ENCODE data around the gene FBN1.

The FBN1 gene

DNA sequence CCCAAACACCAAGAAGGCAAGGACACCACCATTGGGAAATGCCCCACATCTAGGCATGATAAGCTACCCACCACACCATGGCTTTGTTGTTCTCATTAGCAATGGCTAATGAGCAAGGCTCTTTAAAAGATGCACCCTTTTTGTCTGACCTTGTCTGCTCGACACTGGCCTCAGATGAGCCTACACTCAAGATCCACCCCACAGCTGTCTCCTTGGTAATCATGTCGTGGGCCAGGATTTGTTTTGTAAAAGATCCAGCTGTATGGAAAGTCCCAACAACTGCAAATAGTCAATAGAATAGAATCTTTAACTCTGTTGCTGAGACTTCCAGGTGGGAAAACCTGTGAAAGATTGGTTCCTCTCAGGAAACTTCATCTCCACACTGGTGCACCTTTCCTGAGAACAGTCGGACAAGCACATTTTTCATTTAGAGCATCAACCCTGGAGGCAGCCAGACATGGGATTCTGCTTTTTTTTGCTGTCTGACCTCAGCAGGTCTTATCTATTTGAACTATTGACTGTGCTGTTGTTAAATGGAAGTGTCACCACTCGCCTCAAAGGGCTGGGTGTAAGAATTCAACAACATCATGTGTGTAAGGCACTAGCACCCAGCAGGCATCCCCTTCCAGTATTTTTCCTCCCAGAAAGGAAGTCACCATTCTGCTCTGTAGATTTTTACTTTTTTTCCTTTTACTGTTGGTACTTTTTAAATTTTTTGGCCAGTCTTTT lies 278.8 kb downstream of the FBN1 start:
- no peak for DNase-seq (ENCODE audit: low read depth)

DNA sequence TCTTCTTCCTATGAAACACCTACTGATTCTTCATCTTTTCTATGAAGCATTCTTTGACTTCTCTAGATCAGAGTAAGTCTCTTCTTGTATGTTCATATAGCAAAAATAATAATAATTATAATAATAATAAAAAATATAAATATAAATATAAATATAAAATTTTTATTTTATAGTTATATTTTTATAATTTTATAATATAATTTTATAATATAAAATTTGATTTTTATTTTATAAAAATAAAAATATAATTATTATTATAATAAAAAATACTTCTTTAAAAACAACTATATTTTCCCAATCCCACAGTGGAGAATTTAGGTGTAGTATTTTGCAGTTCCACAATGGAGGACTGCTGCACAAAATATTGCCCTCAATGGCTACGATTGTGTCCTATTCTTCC lies 279.9 kb downstream of the FBN1 start:
- no peak for DNase-seq (ENCODE audit: low read depth)

DNA sequence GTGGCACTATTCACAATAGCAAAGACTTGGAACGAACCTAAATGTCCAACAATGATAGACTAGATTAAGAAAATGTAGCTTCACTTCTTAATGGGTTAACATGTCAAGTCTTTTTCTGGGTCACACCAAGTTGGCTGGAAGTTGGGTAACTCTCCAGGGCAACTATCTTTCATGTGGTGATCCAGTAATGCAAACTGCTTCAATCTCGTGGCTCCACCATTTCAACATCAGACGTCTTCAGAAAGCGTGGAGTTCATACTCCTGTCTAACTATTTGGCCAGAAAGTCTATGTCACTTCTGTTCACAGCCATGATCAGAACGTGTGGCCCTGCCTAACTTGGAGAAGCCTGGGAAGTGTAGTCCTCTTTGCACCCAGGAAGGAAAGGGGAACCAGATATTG lies 282.0 kb downstream of the FBN1 start:
- DNase-seq (ENCODE audit: low read depth): no peak

DNA sequence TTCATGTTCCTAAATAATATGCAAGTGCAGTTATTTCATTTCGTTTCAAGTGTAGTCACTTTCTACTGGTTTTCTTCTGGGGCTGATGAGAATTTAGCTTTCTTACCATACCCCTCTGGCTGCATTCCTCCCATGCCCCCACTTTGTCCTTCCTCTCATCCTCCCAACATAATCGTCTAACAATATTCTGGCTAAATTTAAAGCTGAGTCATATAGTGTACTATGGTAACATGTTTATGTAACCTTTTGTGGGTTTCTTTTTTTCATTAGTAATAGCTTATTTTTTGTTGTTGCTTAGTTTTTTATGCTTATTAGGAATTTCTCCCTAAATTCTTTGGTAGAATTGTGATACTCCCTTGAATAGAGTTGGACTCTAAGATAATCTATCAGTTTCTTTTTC lies 283.8 kb downstream of the FBN1 start:
- no peak for DNase-seq (ENCODE audit: low read depth)

DNA sequence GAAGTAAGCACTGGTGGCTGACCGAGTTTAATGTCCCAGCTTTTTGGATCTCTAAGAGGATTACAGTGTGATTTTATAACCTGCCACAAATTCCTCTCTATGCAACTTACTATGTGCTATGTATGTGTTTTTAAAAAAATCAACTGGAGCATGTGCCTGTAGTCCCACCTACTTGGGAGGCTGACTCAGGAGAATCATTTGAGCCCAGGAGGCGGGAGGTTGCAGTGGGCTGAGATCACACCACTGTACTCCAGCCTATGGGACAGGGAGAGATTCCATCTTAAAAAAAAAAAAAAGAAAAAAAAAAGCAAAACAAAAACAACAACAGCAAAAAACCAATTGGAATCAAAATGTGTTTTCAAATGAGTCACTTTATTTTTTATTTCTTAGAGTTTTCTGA lies 284.7 kb downstream of the FBN1 start:
- DNase-seq (ENCODE audit: low read depth): no peak
